HuH-7 (cell line): ENCODE measurements around the gene RFX2.
"Not testable (repeated sequence)": the region's sequence is repeated elsewhere in the genome, so short reads cannot be mapped to it uniquely, and the experiment has no call there.

Experiments used
- DNase-seq: peaks from one replicate; pipeline ENCODE4 v3.0.0; 2011; ENCODE audit warnings: low spot score

RFX2 gene

GRCh38 chr19:6074709-6075403 is 35.4 kb downstream of the RFX2 start:
- DNase-seq = no peak

DNA sequence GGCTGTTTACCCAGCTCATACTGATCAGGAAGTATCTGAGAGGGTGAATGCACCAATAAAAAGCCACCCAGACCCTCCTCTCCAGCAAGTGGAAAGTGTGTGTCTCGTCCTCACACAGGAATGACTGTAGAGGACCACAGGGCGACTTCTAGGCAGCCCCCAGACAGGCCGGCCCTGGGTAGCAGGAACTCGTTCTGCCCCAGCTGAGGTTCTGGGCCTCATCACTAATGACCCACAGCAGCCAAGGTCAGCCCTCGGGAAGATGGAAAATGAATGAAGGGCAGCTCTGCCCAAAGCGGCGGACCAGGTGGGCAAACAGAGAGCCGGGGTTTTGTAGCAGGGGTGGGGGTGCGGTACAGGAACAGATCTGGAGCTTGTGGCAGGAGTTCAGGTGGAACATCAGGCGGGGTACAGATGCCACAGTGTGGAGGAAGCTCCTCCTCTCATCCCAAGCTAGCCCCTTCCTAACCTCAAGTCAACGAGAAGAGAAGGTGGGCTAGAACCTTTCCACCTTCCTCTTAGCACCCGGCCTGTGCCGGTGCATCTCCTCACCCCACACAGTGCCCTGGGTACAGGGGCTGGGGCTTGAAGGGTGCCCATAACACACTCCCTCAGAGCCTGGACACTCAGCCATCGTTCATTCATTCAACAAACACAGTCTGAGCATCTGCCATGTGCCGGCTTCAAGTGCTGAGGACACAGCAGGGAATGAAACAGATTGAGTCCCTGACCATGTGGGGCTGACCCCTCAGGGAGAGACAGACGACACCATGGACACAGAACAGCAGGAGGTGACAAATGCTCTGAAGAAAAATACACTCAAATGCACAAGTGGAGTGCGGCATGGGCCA is 36.2 kb downstream of the RFX2 start:
- DNase-seq = no peak

DNA sequence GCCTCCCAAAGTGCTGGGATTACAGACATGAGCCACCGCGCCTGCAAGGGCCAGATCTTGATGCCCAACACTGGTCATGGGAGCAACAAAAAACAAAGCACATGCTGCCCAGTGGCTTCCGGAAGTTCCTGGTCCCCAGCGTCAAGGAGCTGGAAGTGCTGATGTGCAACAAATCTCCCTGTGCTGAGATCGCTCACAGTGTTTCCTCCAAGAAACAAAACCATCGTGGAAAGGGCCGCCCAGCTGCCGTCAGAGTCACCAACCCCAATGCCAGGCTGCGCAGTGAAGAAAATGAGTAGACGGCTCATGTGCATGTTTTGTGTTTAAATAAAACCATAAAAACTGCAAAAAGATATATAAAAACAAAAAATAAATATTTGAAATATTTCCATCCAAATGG is 37.1 kb downstream of the RFX2 start:
- DNase-seq = not testable (repeated sequence)

- DNase-seq = no peak
Measured at GRCh38 chr19:6071875-6072274, 38.4 kb downstream of the RFX2 start.

DNA sequence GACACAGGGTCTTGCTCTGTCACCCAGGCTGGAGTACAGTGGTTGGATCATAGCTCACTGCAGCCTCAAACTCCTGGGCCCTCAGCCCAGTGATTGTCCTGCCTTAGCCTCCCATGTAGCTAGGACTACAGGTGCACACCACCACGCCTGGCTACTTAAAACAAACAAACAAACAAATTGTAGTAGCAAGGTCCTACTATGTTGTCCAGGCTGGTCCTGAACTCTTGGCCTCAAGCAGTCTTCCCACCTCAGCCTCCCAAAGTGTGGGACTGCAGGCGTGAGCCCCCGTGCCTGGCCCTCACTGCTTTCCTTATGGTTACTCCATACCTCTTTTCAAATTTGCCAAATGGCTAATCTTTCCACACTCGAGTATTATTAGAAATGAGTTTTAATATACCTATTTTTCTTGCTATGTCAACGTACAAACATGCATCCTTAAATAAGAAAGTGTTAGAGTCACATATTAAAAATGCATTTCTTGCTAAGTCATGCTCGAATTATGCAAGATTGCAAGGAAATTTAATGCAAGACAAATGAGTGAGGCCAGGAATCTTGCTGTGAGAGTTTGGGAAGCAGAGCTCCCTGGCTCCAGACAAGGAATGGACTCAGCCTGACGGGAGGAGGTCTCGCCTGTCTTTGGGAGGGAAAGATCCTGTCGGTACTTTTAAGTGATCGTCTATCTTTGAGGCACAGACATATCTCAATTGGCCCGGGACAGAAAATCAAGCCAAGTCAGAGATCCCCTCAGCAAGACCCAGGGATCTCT is 39.4 kb downstream of the RFX2 start:
- no peak for DNase-seq

DNA sequence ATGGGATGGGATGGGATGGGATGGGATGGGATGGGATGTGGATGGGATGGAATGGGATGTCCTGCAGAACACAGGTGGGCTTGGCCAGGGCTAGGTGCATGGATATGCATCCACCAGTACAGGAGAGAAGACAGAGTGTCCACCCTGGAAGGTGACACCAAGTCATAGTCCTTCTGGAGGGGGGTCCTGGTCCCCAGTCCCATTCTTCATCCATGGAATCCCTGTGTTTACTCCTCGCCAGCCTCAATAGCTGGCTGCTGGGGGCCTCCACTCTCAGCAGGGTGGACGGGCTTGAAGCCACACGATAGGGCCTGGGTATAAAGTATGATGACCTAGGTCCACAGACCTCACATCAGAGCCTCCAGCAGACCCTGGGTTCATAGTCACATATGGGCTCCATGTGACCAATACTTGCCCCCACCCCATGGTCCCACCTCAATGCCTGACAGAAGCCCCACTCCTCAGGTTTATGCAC is 40.1 kb downstream of the RFX2 start:
- DNase-seq = no peak

GRCh38 chr19:6069268-6069791 is 41.0 kb downstream of the RFX2 start:
- no peak for DNase-seq

GRCh38 chr19:6068711-6069110 is 41.6 kb downstream of the RFX2 start:
- no peak for DNase-seq

- DNase-seq = no peak
Measured at GRCh38 chr19:6067975-6068374, 42.3 kb downstream of the RFX2 start.

DNA sequence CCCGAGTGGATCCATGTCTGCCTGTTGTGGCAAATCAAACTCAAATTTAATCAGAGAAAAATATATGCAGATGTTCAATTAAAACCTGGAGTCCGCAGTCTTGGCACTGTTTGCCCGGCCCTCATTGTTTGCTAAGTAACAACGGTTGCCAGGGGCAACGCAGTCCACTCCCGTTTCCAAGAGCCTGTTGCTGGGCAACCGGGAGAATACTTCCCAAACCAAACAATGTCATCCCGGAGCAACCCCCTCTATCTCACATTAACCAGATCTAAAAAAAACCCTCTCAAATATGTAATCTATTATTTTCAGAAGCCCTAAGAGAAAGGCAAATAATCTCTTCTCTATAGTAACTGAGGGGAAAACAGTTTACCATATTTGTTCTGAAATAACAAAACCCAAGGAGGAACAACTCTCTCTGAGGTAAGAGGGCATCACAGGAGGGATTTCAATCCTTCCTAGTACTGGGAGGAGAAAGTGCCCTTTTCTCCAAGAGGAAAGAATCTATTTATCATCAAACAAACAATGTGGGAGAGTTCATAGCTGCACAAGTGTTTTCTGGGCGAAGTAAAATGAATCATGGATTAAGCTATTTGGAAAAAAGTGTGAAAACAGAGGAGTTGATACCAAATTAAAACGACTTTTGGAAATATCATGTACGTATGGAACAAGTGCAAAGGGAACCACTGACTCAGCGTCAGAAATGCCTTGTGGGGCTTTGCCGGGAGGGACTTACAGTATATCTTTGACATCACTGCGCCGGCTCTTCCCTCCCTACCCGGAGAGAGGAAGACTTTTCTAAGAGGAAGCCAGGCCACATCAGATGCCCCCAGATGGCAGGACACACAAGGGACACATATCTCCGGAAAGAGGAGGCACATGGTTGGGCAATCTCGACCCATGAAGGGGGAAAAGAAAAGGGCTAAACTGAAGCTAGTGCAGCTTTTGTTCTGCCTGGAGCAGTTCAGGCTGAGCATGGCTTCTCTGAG is 43.3 kb downstream of the RFX2 start:
- peak; percentile 57 for DNase-seq

DNA sequence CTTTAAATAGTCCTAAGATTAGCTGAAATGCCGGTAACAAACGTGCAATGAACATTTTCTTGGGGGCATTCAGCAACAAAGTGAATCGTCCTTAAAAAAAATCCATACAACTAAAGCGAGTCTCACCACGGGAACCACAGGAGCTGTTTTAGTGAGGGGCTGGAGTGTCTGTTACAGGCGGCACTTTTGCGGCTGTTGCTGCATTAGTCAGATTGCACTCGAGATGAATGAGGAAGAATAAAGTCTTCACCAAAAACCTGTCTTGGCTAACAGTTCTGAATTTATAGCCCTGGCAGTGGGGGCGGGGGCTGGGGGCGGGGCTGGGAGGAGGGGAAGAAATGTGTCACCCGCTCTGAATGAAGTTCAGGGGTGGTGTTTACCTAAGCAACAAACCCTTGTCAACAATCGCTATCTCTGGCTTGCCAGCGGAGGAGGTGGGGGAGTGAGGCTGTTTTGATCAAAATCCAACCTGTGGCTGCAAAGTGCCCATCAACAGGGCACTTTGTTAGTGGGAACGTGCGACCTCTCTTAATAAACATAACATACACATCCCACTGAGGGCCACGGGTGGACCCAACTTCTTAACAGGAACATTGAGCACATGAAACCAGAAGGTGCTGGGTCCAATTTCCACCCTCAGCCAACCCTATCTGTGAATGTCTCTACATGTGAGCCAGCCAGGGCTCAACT is 44.5 kb downstream of the RFX2 start:
- peak; percentile 52 for DNase-seq

GRCh38 chr19:6064336-6065073 is 45.8 kb downstream of the RFX2 start:
- DNase-seq = no peak

- DNase-seq = no peak
Measured at GRCh38 chr19:6063576-6064335, 46.5 kb downstream of the RFX2 start.

- no peak for DNase-seq
Measured at GRCh38 chr19:6062961-6063575, 47.2 kb downstream of the RFX2 start.

DNA sequence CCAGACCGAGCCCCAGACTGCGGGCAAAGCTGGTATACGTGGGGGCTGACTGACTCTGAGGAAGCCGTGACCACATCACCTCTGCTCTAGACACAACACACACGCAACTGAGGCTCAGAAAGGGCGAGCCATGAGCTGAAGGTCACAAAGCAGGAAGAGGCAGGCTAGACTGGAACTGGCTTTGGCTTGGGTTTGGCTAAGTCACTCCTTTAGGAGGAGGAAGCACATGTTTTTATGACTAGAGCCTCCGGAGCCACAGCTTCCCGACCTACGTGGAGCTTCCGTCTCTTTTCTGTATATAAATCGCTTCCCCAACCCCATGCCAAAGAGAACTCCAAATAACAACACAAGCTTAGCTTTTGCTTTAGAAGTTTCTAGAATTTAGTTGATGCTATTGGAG is 48.0 kb downstream of the RFX2 start:
- DNase-seq = no peak

DNA sequence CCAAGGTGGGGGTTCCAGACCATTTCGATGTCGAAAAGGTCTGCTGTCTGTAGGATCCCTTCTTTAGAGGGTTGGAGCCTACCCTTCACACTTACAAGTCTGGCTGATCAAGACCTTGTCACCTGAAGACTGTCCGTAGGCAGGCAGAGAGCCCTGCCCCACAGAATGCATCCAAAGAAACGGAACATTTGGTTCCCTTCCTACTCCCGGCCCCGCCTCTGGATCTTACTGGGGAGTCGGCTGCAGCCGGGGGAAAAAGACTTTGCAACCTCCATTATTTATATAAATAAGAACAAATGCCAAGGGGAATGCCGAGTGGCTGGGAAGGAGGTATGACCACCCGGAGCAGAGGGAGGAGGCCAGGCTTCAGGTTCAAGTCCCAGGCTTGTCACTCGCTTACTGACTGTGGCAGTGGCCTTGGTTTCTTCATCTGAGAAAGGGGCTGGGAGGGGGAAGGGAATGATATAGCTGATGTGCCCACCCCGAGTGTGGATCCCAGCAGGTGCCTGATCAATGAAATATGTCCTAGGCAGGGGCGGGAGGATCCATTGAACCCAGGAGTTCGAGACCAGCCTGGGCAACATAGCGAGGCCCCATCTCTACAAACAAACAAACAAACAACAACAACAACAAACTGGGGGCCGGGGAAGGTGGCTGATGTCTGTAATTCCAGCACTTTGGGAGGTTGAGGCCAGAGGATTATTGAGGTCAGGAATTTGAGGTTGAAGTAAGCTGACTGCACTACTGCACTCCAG is 48.7 kb downstream of the RFX2 start:
- no peak for DNase-seq

DNA sequence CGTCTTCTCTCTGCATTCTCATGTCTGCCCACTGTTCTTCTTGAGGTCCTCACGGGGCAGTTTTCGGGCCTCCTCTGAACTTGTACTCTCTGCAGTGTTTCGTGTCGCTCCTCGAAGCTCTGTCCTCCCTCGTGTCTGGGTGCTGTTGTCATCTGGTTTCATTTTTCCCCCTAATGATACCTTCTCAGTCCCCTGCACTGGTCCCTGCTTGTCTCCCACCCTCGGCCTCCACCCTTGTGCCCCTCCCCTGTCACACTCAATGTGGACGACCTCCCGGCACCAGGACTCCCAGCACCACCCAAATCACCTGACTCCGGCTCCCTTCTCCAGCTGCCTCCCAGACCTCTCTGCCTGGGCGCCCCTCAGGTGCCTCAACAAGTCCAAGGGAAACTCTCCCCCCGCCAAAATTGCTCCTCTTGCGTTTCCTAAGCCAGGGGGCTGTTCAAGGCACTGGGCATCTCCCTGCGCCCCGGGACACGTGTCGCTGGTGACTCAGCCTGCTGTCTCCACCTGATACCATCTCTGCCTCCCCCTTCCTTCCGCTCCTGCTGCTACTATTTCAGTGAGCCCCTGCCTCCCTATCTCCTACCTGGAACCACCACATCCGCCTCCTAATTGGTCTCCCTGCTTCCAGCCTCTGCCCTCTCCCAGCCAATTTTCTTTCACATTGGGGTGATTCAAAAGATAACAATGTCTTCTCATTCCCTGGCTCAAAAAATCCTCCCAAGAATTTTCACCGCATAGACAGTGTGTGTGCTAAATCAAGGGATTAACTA is 49.5 kb downstream of the RFX2 start:
- DNase-seq = no peak
